ENCODE results near the gene MAB21L4. TPM values are rescaled to one million over a fixed set of nuclear protein-coding genes. Genes with fewer than 3 reads are reported as not detected.

MAB21L4 gene
- total RNA-seq, 2 donors from 2014 or later: 0.31 TPM; not detected in 1

DNA sequence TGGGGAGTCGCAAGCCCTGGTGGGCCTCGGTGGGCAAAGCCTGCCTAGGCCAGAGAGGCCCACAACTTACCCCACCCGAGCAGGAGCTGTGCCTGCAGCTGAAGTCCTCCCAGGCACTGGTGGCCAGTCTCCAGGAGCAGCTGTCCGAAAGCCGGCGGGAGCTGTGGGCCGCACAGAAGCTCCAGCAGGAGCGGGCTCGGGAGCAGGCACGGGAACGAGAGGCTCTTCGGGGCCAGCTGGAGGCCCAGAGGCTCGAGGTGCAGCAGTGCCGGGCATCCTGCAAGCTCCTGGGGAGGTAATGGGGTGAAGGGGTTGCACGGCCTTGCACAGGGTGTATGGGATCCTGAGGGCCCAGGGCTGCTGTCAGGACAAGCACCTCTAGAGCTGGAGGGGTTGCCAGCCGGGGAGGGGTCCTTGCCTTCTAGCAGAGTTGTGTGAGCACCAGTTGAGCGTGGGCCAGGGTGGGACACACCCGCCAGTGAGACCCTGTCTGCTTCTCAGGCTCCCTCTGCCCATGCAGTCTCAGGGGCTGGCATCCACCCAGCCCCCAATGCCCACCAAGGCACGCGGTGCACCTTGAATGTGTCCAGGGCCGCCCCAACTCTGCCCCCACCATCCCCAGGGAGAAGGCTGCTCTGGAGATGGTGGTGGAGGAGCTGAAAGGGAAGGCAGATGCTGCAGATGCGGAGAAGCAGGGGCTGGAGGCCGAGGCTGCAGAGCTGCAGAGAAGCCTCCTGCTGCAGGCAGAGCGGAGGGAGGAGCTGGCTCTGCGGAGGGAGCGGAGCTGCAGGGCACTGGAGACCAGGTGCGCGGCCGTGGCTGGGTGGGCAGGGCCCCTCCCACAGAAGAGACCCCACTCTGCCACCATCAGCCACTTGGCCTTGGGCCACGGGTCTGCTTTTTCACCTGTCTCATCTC lies 37.4 kb upstream of the MAB21L4 start:
- peaks cover 0 to 18% of the 10 kb centered on the region in 2 donors for H3K9me3 ChIP-seq
- TF ChIP-seq, protein P1, sequence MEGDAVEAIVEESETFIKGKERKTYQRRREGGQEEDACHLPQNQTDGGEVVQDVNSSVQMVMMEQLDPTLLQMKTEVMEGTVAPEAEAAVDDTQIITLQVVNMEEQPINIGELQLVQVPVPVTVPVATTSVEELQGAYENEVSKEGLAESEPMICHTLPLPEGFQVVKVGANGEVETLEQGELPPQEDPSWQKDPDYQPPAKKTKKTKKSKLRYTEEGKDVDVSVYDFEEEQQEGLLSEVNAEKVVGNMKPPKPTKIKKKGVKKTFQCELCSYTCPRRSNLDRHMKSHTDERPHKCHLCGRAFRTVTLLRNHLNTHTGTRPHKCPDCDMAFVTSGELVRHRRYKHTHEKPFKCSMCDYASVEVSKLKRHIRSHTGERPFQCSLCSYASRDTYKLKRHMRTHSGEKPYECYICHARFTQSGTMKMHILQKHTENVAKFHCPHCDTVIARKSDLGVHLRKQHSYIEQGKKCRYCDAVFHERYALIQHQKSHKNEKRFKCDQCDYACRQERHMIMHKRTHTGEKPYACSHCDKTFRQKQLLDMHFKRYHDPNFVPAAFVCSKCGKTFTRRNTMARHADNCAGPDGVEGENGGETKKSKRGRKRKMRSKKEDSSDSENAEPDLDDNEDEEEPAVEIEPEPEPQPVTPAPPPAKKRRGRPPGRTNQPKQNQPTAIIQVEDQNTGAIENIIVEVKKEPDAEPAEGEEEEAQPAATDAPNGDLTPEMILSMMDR (IDR thresholded peaks at IDR 0.05): no peak
- H3K4me1 ChIP-seq: no peaks in the 10 kb centered on the region
- H3K27me3 ChIP-seq: no peaks in the 10 kb centered on the region
- H3K4me3 ChIP-seq: no peak overlapping the region
- no peak overlapping the region for H3K27ac ChIP-seq
- peak; percentile 54 for DNase-seq (ENCODE audit: low spot score)
- no peaks in the 10 kb centered on the region for H3K36me3 ChIP-seq

- no peak for DNase-seq (ENCODE audit: low spot score)
- Histone ChIP-seq H3K4me3 (no peak overlapping the region), H3K9me3 (peaks cover 0 to 16% of the 10 kb centered on the region in 2 donors), H3K36me3 (no peaks in the 10 kb centered on the region), H3K4me1 (no peaks in the 10 kb centered on the region), H3K27ac (no peak overlapping the region), H3K27me3 (no peaks in the 10 kb centered on the region)
- TF ChIP-seq, protein P1 (IDR thresholded peaks at IDR 0.05): no peak
Observed at GRCh38 chr2:240932724-240933047, 36.7 kb upstream of the MAB21L4 start.

DNA sequence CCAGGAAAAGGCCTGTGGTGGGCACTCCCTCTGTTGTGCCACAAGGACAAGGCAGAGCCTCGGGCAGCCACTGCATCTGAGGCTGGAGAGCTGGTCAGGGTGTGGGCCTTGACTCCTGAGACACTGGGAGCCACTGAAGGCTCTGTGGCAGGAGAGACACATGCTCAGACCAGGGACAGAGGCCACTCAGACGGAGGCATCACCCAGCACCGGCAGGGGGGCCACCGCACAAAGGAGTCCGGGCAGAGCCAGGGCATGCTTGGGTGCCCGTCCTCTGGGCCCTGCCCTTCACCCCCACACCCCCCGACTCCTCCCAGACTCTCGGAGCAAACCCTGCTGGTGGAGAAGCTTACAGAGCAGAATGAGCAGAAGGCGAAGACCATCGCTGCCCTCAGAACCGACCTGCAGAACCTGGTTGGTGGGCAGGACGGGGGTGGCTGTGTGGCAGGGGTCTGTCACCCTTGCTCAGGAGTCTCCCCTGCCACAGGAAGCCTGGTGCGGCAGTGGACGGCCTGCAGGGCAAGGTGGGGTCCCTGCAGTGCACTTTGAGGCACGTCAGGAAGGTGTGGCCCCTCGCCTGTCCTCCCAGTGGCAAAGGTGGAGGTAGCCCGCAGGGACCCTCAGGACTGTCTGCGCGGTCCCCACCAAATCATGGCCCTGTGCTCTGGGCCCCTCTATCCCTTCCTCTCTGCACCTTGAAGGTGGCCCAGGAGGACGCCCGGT lies 36.2 kb upstream of the MAB21L4 start:
- Histone ChIP-seq H3K4me1 (no peaks in the 10 kb centered on the region), H3K9me3 (peaks cover 0 to 15% of the 10 kb centered on the region in 2 donors), H3K27me3 (no peaks in the 10 kb centered on the region), H3K27ac (no peak overlapping the region), H3K36me3 (no peaks in the 10 kb centered on the region), H3K4me3 (no peak overlapping the region)
- peak; percentile 47 for DNase-seq (ENCODE audit: low spot score)
- TF ChIP-seq, protein P1 (IDR thresholded peaks at IDR 0.05): no peak

DNA sequence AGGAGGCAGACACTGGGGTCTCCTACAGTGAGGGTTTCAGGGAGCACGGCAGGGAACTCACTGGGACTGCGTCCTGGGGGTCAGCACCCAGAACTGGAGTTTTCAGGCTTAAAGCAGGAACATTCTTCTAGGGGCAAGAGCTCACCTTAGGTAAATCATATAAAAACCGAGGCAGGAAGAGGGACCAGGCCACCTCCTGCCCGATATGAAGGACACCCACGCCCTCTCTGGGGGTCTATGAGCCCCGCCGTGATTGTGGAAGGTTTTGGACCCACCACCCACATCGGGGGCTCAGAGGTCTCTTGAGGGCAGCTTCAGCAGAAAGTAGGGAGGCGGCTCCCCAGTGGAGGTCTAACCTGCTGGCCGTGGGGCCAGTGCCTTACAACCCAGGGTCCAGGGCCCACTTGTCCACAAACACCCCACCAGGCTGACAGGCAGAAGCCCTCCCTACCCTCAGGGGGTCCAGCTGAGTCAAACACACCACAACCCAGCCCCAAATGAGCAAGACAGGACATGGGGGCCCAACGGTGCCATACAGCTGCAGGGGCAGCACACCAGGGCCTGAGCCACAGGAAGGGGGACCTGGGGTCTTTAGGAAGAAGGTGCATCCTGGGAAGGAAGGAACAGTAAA lies 35.5 kb upstream of the MAB21L4 start:
- H3K36me3 ChIP-seq: no peaks in the 10 kb centered on the region
- DNase-seq (ENCODE audit: low spot score): peak; percentile 43
- H3K4me3 ChIP-seq: no peak overlapping the region
- no peaks in the 10 kb centered on the region for H3K4me1 ChIP-seq
- TF ChIP-seq, protein P1 (IDR thresholded peaks at IDR 0.05): no peak
- peaks cover 0 to 8% of the 10 kb centered on the region in 2 donors for H3K9me3 ChIP-seq
- H3K27me3 ChIP-seq: no peaks in the 10 kb centered on the region
- H3K27ac ChIP-seq: no peak overlapping the region

GRCh38 chr2:240930631-240931318 lies 34.8 kb upstream of the MAB21L4 start:
- Histone ChIP-seq H3K9me3 (peaks cover 0 to 8% of the 10 kb centered on the region in 2 donors), H3K4me1 (no peaks in the 10 kb centered on the region), H3K27ac (no peak overlapping the region), H3K36me3 (no peaks in the 10 kb centered on the region), H3K4me3 (no peak overlapping the region), H3K27me3 (no peaks in the 10 kb centered on the region)
- TF ChIP-seq, protein P1 (IDR thresholded peaks at IDR 0.05): no peak
- DNase-seq (ENCODE audit: low spot score): peak; percentile 36

Measured in right atrium auricular region (tissue), 2 donors.